ENCODE results near the gene NASP.

Gene NASP

DNA sequence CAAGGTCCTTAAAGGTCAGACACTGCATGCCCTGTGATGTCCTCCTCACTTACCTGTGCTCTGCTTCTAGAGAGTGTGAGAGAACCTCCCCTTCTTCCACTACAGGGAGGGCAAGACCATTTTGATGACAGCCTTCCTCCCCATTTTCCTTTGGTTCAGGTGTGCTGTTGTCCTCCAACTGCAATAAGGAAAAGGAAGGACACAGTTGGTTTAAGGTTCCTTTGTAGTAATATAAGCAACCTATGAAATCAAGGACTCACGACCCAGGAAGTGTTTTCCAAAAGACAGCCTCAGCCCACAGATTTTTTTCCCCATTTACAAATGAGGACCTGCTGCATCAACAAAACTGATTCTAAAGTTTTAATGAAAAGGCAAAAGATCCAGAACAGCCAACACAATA is 46.6 kb downstream of the NASP start:
- no peaks in the 10 kb centered on the region for H3K79me2 ChIP-seq (ENCODE audit: insufficient read depth, low read length)
- no peaks in the 10 kb centered on the region for H3K9me3 ChIP-seq (ENCODE audit: insufficient read depth, low read length, severe bottlenecking)
- no peaks in the 10 kb centered on the region for H4K20me1 ChIP-seq (ENCODE audit: insufficient read depth, low read length)
- ATAC-seq (ENCODE audit: insufficient read depth, low read depth) (no peak), DNase-seq (no peak)
- H3K27me3 ChIP-seq (ENCODE audit: insufficient read depth, low read length, poor library complexity): no peaks in the 10 kb centered on the region
- no peak overlapping the region for H3K27ac ChIP-seq (ENCODE audit: low read length)
- H3K4me3 ChIP-seq (ENCODE audit: low read depth in 1 of 2, low read length in 2 of 2): no peak overlapping the region
- TF ChIP-seq CTCF (IDR thresholded peaks at IDR 0.05; ENCODE audit: borderline replicate concordance, extremely low read depth, low read length, poor library complexity, severe bottlenecking): no peak
- no peak for TF ChIP-seq EZH2 (IDR thresholded peaks at IDR 0.05; ENCODE audit: borderline replicate concordance, low read depth, low read length, severe bottlenecking)
- H3K9ac ChIP-seq (ENCODE audit: low read depth, low read length): no peak overlapping the region
- peaks cover 97% of the 10 kb centered on the region for H3K36me3 ChIP-seq (ENCODE audit: insufficient read depth, low read length)
- no peaks in the 10 kb centered on the region for H3K4me1 ChIP-seq (ENCODE audit: insufficient read depth, low read length)
- no peak overlapping the region for H3K4me2 ChIP-seq (ENCODE audit: insufficient read depth, low read length)
- no peak overlapping the region for H2AFZ ChIP-seq (ENCODE audit: low read depth, low read length)

GRCh38 chr1:45635211-45635610 is 51.4 kb downstream of the NASP start:
- Histone ChIP-seq H3K36me3 (ENCODE audit: insufficient read depth, low read length) (peaks cover 93% of the 10 kb centered on the region), H3K4me1 (ENCODE audit: insufficient read depth, low read length) (no peaks in the 10 kb centered on the region), H3K9me3 (ENCODE audit: insufficient read depth, low read length, severe bottlenecking) (no peaks in the 10 kb centered on the region), H3K27me3 (ENCODE audit: insufficient read depth, low read length, poor library complexity) (no peaks in the 10 kb centered on the region), H3K27ac (ENCODE audit: low read length) (no peak overlapping the region), H3K4me3 (ENCODE audit: low read depth in 1 of 2, low read length in 2 of 2) (no peak overlapping the region), H2AFZ (ENCODE audit: low read depth, low read length) (no peak overlapping the region), H3K79me2 (ENCODE audit: insufficient read depth, low read length) (no peaks in the 10 kb centered on the region), H3K9ac (ENCODE audit: low read depth, low read length) (no peak overlapping the region), H3K4me2 (ENCODE audit: insufficient read depth, low read length) (no peak overlapping the region), H4K20me1 (ENCODE audit: insufficient read depth, low read length) (no peaks in the 10 kb centered on the region)
- no peak for ATAC-seq (ENCODE audit: insufficient read depth, low read depth)
- DNase-seq: no peak
- no peak for TF ChIP-seq CTCF (IDR thresholded peaks at IDR 0.05; ENCODE audit: borderline replicate concordance, extremely low read depth, low read length, poor library complexity, severe bottlenecking)
- no peak for TF ChIP-seq EZH2 (IDR thresholded peaks at IDR 0.05; ENCODE audit: borderline replicate concordance, low read depth, low read length, severe bottlenecking)

DNA sequence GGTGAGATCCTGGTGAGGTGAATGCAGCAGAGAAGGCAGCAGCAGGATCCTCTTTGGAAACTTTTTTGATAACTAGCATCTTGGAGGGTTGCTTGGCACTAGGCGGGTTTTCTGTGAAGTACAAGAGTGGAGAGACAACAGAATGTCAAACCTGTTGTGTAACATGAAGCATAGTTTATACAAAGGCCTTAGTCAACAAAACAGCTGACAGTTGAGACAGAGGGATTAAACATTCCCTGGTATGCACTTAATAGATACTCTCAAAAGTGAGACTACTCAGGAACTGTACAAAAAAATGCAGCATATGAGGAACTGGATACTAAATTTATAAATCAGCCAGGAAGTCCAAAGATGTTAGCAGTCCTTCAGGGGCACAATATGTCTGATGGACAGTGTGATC is 56.5 kb downstream of the NASP start:
- Histone ChIP-seq H4K20me1 (ENCODE audit: insufficient read depth, low read length) (no peaks in the 10 kb centered on the region), H3K4me2 (ENCODE audit: insufficient read depth, low read length) (no peak overlapping the region), H3K9ac (ENCODE audit: low read depth, low read length) (no peak overlapping the region), H3K79me2 (ENCODE audit: insufficient read depth, low read length) (peaks cover 5% of the 10 kb centered on the region; the same call in 1 of the 2 replicates), H3K36me3 (ENCODE audit: insufficient read depth, low read length) (peaks cover 91% of the 10 kb centered on the region), H3K27ac (ENCODE audit: low read length) (no peak overlapping the region), H3K4me1 (ENCODE audit: insufficient read depth, low read length) (no peaks in the 10 kb centered on the region), H3K27me3 (ENCODE audit: insufficient read depth, low read length, poor library complexity) (no peaks in the 10 kb centered on the region), H3K4me3 (ENCODE audit: low read depth in 1 of 2, low read length in 2 of 2) (no peak overlapping the region), H2AFZ (ENCODE audit: low read depth, low read length) (no peak overlapping the region), H3K9me3 (ENCODE audit: insufficient read depth, low read length, severe bottlenecking) (no peaks in the 10 kb centered on the region)
- DNase-seq (no peak), ATAC-seq (ENCODE audit: insufficient read depth, low read depth) (no peak)
- TF ChIP-seq CTCF (IDR thresholded peaks at IDR 0.05; ENCODE audit: borderline replicate concordance, extremely low read depth, low read length, poor library complexity, severe bottlenecking) (no peak), EZH2 (IDR thresholded peaks at IDR 0.05; ENCODE audit: borderline replicate concordance, low read depth, low read length, severe bottlenecking) (no peak)

DNA sequence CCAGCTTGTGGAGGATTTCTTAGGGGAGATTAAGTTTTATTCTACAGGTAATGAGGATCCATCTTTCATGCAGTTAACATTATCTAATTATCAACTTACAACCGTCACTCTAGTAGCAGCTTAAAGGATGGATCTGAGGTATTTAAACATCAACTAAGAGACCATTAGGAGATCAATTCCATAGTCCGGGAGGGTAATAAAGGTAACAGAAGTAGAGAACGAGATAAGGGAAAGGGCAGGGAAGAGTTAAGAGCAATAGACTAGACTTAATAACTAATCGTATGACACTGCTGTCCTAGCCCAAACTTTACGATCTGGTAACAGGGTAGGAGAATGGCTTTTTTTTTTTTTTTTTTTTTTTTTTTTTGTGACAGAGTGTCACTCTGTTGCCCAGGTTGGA is 59.5 kb downstream of the NASP start:
- no peak overlapping the region for H3K27ac ChIP-seq (ENCODE audit: low read length)
- no peak overlapping the region for H3K4me3 ChIP-seq (ENCODE audit: low read depth in 1 of 2, low read length in 2 of 2)
- ATAC-seq (ENCODE audit: insufficient read depth, low read depth) (no peak), DNase-seq (no peak)
- H3K79me2 ChIP-seq (ENCODE audit: insufficient read depth, low read length): peaks cover 13% of the 10 kb centered on the region
- no peak overlapping the region for H3K4me2 ChIP-seq (ENCODE audit: insufficient read depth, low read length)
- no peaks in the 10 kb centered on the region; the same call in 1 of the 2 replicates for H4K20me1 ChIP-seq (ENCODE audit: insufficient read depth, low read length)
- TF ChIP-seq EZH2 (IDR thresholded peaks at IDR 0.05; ENCODE audit: borderline replicate concordance, low read depth, low read length, severe bottlenecking) (no peak), CTCF (IDR thresholded peaks at IDR 0.05; ENCODE audit: borderline replicate concordance, extremely low read depth, low read length, poor library complexity, severe bottlenecking) (no peak)
- H3K9ac ChIP-seq (ENCODE audit: low read depth, low read length): no peak overlapping the region
- peaks cover 84% of the 10 kb centered on the region for H3K36me3 ChIP-seq (ENCODE audit: insufficient read depth, low read length)
- no peaks in the 10 kb centered on the region for H3K27me3 ChIP-seq (ENCODE audit: insufficient read depth, low read length, poor library complexity)
- no peaks in the 10 kb centered on the region for H3K4me1 ChIP-seq (ENCODE audit: insufficient read depth, low read length)
- H3K9me3 ChIP-seq (ENCODE audit: insufficient read depth, low read length, severe bottlenecking): no peaks in the 10 kb centered on the region
- no peak overlapping the region for H2AFZ ChIP-seq (ENCODE audit: low read depth, low read length)

Measured in DND-41 (cell line).